Kidney capillary endothelial cell (primary cell): ENCODE measurements around the gene TEP1.

ENCODE experiments used
- DNase-seq: peaks from one replicate; pipeline ENCODE4 v3.0.0-alpha.2; 2018; ENCODE audit warnings: low spot score

Gene TEP1

DNA sequence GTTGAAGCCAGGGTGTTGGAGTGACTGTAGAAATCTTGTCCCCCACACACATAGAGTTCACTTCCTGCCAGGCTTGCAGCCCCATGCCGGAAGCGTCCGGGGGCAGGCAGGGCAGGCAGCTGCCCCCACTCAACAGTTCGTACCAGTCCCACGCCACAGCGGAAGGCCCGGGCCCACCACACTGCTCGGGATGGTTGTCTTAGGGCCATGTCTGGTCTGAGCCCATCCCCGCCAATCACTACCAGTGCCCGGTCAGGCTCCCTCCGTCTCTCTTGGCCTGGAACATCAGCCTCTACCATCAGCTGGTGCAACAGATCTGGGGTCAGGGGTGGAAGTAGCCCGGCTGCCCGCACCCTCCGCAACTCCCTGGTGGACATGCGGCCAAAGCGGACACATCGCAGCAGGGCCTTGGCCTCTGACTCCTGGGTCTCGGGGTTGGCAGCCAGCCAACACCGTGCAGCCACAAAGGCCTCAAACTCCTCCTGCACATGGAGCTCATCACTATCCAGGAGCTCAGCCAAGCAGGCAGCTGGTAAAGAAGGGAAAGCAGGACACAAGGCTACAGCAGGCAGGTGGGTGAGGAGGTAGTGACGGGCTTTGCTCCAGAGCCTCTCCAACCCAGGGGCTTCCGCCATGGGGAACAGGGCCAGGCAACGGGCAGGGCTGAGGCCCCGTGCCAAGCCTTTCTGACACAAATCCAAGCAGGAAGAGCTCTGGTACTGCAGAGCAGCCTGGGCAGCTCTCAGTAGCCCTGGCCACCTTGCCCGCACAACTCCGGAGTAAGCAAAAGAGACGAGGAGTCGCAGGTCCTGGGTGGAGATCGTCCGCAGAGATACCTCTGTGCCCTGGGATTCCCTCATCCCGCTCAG is 16.7 kb upstream of the TEP1 start:
- DNase-seq: no peak

DNA sequence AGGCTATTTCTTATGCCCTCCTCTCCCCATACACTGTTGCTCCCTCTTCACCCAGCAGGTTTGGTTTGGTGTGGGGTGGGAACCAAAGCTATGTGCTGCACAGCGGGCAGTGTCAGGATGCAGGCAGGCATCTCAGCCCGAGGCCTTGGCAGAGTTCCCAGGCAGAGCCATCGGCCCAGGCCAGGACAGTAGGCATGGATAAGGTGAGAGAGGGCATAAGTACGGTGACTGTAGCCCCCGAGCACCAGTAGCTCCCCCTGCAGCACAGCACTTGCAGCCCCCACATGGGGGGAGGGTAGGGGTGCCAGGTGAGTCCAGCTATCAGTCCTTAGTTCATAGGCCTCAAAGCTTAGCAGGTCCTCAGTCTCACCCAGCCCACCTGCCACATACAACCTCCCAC is 15.5 kb upstream of the TEP1 start:
- DNase-seq: no peak

- no peak for DNase-seq
Observed at GRCh38 chr14:20428010-20428365, 14.7 kb upstream of the TEP1 start.

- DNase-seq: peak; percentile 63
Observed at GRCh38 chr14:20427231-20428009, 14.1 kb upstream of the TEP1 start.

GRCh38 chr14:20424851-20425250 is 11.6 kb upstream of the TEP1 start:
- no peak for DNase-seq

- DNase-seq: no peak
Observed at GRCh38 chr14:20422886-20423285, 9.6 kb upstream of the TEP1 start.

GRCh38 chr14:20421267-20421666 is 8.0 kb upstream of the TEP1 start:
- no peak for DNase-seq

DNA sequence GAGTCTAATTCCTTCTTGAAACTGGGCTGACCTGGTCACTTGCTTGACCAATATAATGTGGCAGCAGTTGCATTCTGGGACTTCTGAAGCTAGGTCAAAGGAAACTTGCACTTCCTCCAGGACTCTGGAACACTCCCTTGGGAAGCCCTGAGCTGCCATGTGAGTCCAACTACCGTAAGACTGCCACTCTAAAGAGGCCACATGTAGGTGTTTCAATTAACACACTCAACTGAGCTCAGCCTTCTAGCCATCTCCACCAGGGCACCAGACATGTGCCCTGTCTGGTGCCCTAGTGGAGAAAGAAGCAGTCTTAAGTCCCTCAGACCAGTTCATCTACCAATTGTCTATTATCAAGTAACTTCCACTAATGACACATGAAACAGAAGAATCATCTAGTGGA is 6.1 kb upstream of the TEP1 start:
- DNase-seq: no peak

GRCh38 chr14:20418501-20418909 is 5.2 kb upstream of the TEP1 start:
- DNase-seq: no peak

DNA sequence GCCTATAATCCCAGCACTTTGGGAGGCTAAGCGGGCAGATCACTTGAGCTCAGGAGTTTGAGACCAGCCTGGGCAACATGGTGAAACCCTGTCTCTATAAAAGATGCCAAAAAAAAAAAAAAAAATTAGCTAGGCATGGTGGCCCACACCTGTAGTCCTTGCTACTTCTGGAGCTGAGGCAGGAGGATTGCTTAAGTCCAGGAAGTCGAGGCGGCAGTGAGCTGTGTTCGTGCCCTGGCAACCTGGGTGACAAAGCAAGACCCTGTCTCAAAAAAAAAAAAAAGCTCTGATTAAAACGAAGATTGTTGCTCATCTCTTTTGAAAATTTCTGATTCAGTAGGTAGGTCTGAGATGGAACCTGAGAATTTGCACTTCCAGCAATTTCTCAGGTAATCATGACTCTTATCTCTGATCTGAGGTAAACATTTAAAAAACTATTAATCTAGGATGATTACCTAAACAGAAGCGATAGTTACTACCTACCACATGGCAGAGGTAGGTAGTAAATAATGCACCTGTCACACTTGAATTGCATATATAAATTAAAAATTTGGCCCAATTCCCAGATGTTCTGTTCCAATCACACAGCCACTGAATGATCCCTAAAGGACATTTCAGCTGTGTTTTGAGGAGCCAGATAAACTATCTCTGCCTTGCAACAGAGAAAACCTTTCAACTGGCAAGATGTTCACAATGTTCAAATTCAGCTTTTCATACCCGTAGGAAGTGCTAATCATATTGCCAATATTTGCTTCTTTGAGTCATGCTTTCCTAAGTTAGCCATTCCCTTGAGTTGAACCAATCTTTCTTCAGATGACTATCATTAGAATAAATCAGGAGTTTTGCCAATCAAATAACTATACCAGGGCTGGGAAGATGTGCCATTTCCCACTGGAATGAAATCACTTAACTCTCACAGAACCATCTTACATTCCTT is 4.2 kb upstream of the TEP1 start:
- DNase-seq: no peak

GRCh38 chr14:20416223-20416622 is 2.9 kb upstream of the TEP1 start:
- no peak for DNase-seq

DNA sequence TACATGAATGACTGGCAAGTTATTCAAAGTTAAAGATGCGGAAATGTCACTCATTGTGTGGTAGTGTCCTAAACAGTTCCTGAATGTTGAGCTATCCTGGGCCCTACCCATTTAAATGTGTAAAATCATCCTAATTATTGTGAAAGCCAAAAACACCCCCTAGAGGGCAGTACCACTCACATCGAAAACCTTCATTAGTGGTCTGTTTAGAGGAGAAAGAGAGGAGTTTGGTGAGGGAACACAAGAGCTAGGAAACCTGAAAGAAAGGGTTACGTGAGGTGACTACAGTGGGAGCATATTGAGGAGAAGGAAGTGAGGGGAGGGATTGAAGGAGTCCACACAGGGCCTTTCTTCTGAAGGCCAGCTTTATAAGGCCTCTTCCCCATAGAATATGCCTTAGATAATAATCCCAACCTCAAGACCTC is 2.5 kb upstream of the TEP1 start:
- DNase-seq: peak; percentile 60

DNA sequence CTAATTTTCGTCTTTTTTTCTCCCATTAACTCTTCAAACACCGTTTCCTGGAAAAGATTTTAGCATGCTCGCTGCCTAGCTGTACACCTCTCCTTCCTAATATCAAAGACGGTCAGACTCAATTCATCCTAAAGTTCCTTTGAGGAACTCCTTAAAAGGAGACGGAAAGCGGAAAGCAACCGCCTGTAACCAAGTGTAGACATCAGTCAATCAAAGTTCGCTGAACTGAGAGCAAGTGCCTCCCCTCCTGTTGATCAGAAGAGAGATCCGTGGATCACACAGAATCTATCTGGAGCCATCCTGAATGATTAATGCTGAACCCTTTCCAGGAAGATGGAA is 412 bp upstream of the TEP1 start:
- DNase-seq: no peak

DNA sequence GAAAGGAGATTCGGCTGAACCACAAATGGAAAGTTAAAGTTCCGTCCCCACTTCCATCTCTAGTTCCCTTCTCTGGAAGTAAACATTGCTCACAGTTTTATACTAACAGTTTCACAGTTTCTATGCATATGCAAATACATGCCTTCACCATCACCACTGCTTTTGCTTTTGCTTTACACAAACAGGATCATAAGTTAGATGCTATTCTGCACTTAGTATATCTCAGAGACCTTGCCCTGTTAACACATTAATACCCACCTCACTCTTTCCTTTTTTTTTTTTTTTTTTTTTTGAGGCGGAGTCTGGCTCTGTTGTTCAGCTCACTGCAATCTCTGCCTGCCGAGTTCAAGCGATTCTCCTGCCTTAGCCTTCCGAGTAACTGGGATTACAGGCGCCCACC is 890 bp downstream of the TEP1 start:
- DNase-seq: no peak

DNA sequence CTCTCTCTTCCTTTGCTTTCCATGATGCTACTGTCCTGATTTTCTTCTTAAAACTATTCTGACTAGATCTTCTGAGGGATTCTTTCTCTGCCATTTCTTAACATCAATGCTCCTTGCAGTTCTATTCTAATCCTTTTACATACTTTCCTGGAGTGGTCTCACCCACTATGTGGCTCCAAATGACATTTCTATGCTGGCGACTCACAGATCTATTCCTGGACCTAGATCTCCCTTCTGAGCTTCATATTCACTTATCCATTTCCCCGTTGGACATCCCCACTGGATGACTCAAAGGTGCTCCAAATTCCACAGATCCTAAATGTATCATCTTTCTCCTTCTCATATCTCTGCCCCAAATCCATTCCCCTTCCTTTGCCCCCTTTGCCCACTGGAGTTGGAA is 4.1 kb downstream of the TEP1 start:
- peak; percentile 38 for DNase-seq

DNA sequence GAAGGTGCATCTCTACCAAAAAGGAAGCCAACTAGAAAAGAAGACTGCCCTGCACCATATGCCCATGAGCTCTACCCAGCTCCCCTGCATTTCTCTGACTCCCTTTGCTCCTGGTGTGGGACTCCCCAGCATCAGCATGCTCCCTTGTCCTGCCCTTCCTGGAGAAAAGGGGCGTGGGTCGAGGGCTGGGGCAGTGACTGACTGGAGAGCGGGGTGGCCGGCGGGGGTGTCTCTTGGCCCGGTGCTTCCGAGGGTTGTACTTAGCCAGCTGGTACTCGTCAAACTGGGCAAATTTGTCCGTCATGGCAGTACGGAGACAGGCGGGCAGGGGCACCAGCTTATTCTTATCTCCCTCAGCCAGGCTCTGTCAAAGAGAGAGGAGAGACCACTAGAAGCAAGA is 9.8 kb downstream of the TEP1 start:
- no peak for DNase-seq

DNA sequence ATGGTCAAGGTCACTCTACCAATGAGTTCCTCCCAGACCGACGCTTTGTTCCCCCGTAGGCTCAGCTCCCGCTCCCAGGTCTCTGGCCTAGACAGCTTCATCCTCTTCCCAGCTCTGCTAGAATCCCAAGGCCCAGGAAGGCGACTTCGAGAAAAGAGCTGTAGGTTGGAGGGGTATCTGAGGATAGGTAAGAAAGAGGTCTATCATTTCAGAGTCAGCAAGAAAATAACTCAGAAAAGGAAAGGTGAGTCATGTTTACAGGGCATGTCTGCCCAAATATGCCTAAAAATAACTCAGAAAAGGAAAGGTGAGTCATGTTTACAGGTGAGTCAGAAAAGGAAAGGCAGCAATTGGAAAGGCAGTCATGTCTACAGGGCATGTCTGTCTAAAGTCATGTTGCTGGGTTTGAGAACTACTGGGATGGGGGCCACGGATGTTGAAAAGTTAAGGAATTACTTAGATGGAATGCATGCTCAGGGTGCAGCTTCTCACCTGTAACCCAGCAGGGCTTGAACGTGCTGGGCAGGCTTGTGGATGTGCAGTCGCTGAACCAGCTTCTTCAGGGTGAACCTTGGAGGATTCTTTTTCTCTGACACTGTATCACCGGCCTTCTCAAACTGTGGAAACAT is 12.2 kb downstream of the TEP1 start:
- peak; percentile 93 for DNase-seq

DNA sequence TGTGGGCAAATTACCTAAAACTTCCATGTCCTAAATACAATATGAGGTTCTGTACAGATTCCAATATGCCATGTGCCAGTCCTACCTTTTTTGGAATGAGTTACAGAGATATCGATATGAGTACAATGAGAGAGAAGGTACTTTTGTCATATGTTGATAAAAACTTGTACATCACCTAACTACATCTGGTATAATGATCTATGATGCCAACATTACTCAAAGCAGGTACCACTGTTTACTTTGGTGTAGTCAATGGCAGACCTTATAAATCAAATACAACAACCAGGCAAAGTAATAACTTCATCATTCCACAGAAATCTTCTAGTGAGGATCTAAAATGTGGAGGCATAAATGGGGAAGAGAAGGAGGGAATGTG is 12.7 kb downstream of the TEP1 start:
- no peak for DNase-seq

- DNase-seq: no peak
Observed at GRCh38 chr14:20397511-20397910, 15.8 kb downstream of the TEP1 start.

GRCh38 chr14:20391505-20391904 is 21.8 kb downstream of the TEP1 start:
- no peak for DNase-seq

DNA sequence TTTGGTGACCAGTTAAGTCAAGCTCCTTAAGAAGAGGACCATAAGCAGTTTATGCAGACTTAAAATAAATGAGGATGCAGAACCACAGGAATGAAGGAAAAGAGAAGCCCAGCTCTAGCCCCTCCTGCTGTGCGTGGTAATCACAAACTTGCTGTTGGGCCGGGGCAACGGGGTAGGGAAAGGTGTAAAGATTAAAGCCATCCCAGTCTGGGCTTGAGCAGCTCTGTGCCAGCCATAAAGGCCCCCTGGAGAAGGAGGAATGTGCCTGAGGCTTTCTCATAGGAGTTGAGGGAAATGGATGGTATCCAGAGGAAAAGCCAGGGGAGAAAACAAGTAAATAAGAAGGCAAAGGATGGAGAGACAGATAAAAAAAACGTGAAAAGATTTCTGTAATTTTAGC is 25.1 kb downstream of the TEP1 start:
- no peak for DNase-seq

- DNase-seq: no peak
Observed at GRCh38 chr14:20387576-20387975, 25.7 kb downstream of the TEP1 start.
